NCI-H1694 treated with DMSO at 0.1 percent for 48 hours (cell line): ENCODE data around the gene OR2D2.
"Not testable (repeated sequence)": the region's sequence is repeated elsewhere in the genome, so short reads cannot be mapped to it uniquely, and the experiment has no call there.

Experiments
- DNase-seq: peaks from one replicate; lab custom pipeline; 2025; lab: John Stamatoyannopoulos, UW

The OR2D2 gene

GRCh38 chr11:6882751-6883150 is 9.5 kb downstream of the OR2D2 start:
- DNase-seq: no peak

GRCh38 chr11:6876914-6877313 is 15.4 kb downstream of the OR2D2 start:
- no peak for DNase-seq

- no peak for DNase-seq
Measured at GRCh38 chr11:6876325-6876724, 16.0 kb downstream of the OR2D2 start, which contains the start of gene OR10A4. Gene OR10A4 (plus strand): TSS chr11:6876625. CDS start chr11:6876648, 23 bp downstream.

- no peak for DNase-seq
Measured at GRCh38 chr11:6875761-6876160, 16.5 kb downstream of the OR2D2 start.

DNA sequence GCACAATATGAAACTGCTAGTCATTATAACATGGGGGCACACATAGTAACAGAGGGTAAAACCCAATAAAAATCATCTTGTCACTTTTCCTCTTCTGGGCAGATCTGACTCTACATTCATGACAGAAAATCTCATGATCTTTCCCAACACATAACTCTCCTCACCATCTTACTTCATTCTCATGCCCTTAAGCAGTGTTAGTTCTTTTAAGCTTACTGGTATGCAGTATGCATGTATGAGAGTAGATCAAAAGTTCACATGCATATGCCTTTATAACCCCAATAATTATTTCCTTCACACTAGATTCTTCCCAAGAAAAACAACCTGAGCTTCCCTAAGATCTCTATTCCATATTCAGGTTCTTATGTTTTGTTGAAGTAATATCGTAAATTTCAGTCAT is 21.0 kb downstream of the OR2D2 start:
- no peak for DNase-seq

- no peak for DNase-seq
Measured at GRCh38 chr11:6864438-6864837, 27.9 kb downstream of the OR2D2 start.

DNA sequence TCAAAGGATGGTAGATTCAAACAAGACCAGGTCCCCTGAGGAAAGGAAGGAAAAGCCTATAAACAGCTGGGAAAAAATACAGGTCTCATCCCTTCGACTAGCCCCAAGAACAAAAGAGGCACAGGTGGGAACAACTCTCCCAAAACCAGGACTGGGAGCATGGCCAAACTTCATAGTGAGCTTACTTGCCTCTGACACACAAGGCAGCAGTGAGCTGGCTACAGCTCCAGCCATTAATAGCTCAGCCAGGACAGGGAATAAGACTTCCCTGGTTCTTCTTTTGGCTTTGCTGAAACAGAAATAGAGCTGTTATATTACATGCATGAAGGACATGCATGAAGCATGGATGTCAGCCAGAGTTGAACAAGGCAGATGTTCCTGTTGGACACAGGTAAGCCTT is 29.3 kb downstream of the OR2D2 start, which contains the start of gene OR10A2:
TSS of gene OR10A2 (plus strand) at position 97 of the 400 bp plus-strand sequence. CDS start 6,698 bp downstream, outside the sequence.
- no peak for DNase-seq

GRCh38 chr11:6856871-6857270 is 35.4 kb downstream of the OR2D2 start:
- no peak for DNase-seq

DNA sequence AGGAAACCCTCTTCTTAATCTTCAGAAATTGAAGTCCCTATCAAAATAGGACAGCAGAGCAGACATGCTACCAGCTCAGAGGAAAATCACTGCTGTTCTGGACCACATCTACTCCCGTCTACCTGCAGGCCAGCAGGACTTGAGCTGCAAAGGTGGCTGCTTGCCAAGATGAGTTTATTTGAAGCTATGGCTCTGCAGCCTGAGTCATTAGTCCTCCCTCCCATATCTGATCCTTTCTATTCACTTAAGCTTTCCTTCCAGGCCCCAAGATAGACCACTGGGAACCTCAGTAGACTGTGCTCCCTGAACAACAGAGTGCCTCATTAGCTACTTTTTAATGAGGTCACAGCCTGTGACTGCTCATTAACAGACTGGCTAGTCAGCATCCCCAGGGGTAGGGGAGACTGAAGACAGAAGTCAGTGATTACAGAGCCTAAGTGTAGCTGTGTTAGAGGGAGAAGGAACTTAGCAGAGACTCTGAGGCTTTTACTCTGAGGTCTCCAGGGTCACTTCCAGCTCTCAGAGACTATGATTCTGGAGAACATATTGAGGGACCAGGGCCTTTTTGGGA is 36.2 kb downstream of the OR2D2 start:
- no peak for DNase-seq

DNA sequence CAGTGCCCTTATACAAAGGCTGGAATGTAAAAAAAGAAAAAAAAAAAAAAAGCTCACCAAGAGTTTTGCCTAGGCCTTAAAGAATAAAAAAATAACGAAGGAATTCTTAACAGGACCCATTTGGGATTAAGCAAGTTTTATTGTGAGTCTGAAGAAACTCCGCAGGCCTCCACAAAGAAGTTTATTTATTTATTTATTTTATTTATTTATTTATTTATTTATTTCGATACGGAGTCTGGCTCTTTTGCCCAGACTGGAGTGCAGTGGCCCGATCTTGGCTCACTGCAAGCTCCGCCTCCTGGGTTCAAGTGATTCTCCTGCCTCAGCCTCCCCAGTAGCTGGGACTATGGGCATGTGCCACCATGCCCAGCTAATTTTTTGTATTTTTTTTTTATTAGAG is 37.5 kb downstream of the OR2D2 start:
- not testable (repeated sequence) for DNase-seq

GRCh38 chr11:6850526-6850925 is 41.8 kb downstream of the OR2D2 start:
- DNase-seq: no peak

DNA sequence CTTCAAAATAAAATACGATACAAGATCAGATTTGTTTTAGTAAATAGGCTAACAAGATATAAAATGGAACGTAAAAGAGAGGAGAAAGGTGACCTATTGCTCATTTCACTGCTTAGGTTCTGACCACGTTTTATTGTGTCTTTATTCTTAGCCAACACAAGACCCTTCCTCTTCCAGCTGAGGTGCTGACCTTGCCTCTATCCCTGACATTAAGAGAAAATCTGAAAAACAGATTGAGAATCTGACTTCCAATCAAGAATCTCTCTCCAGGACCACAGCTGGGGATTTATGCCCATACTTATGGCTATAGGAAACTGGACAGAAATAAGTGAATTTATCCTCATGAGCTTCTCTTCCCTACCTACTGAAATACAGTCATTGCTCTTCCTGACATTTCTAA is 46.9 kb downstream of the OR2D2 start, which contains the start of gene OR10A5:
TSS of gene OR10A5 (plus strand) at position 301 of the 400 bp plus-strand sequence. CDS start at position 301, 0 bp downstream.
- DNase-seq: no peak

GRCh38 chr11:6844356-6844755 is 47.9 kb downstream of the OR2D2 start:
- no peak for DNase-seq

DNA sequence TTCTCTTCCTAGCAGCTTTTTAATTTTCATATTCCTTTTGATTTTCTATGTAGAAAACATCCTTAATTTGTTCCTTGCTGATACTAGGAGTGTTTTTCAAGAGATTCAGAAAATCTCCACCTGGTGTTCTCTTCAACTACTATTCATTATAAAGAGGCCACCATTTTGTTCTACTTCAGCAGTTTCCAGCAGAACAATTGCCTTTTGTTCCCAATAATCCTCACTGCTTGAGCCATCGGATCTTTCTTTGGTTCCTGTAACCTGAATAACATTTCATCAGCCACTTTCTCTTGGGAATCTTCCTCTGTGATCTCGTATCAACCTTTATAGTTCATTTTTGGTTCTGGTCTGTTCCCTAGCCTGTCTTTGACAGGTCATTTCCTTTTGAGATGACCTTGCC is 48.6 kb downstream of the OR2D2 start:
- no peak for DNase-seq

DNA sequence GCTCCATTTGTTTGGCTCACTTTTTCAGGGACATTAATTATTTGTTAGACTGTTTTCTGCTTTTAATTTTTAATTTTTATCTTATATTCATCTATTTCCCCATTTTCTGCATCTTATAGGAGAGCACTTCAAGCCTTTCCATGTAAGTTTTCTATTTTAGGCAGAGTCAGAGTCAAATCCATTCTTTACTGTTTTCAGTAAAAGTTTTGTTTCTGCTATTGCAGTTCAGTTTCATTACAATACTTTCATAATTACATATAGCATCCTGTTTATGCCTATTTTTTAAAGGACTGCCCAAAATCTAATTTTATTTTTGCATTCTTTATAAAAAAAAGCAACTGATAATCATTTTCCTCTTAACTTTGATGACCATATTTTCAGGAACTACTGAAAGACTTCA is 50.6 kb downstream of the OR2D2 start:
- DNase-seq: no peak
